GM10266 (cell line): ENCODE data around the gene LRRC1.

Experiments
- DNase-seq: peaks from one replicate; pipeline ENCODE4 v3.0.0; 2012; ENCODE audit errors: extremely low spot score
- TF ChIP-seq, protein P1 (sequence below): IDR thresholded peaks from 2 replicates; pipeline ENCODE4 v1.5.1; 2012; ENCODE audit warnings: mild to moderate bottlenecking, low read depth; ENCODE audit not compliant: control insufficient read depth, insufficient read depth; ENCODE audit errors: missing control alignments

The LRRC1 gene

DNA sequence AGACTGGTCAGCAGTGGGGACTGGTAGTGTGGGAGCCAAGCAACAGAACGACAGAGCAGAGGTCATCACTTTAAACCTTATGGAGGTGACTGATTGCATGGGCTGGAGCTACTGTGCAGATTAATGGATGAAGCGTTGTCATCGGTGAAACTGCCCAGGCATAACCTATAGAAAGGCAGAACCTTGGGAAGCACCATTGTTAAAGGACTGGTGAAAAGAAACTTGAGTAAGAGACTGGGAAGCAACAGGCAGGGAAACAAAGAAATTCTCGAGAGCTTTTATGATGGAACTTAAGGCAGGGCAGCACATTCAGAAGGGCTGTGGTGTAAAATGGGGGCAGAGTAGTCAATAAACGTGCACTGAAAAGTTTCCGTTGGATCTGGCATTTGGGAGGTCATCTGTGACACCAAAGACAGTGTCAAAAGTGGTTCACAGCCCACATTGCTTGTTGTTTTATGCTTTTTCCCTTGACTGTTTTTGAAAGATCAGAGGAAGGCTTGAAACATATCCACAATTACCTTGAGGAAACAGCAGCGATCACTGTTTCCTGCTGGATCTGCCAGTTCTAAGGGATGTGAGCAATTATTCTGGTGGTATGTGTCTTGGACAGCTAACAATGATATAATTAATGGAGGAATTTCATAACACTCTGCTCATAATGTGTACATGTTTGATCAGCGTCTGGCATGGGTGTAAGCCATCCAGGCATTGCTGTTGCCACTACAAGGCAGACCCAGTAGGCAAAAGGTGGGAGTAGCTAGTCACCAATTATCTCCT is 62.7 kb downstream of the LRRC1 start:
- TF ChIP-seq, protein P1, sequence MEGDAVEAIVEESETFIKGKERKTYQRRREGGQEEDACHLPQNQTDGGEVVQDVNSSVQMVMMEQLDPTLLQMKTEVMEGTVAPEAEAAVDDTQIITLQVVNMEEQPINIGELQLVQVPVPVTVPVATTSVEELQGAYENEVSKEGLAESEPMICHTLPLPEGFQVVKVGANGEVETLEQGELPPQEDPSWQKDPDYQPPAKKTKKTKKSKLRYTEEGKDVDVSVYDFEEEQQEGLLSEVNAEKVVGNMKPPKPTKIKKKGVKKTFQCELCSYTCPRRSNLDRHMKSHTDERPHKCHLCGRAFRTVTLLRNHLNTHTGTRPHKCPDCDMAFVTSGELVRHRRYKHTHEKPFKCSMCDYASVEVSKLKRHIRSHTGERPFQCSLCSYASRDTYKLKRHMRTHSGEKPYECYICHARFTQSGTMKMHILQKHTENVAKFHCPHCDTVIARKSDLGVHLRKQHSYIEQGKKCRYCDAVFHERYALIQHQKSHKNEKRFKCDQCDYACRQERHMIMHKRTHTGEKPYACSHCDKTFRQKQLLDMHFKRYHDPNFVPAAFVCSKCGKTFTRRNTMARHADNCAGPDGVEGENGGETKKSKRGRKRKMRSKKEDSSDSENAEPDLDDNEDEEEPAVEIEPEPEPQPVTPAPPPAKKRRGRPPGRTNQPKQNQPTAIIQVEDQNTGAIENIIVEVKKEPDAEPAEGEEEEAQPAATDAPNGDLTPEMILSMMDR = no peak
- no peak for DNase-seq

DNA sequence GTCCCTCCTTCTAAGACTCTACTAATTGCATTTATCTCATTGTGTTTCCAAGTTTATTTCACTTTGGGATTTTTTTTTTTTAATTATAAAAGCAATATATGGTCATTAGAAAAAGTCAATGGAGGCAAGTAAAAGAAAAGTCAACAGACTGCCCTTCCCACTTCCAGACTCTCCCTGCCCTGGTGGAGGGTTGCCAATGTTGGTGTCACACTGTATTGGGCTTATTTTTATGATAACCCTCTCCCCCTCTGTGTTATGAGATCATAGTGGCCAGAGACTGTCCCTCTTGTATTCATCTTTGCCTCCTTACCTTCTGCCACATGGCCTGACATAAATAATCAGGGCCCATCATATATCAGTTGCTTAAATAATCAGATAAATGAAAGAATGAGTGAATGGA is 63.4 kb downstream of the LRRC1 start:
- no peak for DNase-seq
- TF ChIP-seq, protein P1 = no peak

DNA sequence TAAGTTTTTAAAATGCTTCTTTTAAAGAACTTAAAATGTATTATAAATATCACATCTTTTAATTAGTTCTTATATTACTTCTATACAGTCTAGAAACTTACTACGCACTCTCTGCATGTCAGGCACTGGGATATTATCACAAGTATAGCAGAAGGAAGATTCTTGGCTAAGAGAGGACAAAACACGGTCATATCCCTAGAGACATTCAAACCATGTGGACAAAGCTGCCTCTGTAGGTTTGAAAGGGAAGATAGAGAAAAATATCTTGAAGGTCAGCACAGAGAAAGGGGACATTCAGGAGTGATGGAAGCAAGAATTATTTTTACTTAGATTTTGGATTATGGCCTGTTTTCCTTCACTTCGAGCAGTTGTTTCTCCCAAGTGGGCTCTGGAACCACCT is 64.1 kb downstream of the LRRC1 start:
- no peak for DNase-seq
- TF ChIP-seq, protein P1 = no peak

DNA sequence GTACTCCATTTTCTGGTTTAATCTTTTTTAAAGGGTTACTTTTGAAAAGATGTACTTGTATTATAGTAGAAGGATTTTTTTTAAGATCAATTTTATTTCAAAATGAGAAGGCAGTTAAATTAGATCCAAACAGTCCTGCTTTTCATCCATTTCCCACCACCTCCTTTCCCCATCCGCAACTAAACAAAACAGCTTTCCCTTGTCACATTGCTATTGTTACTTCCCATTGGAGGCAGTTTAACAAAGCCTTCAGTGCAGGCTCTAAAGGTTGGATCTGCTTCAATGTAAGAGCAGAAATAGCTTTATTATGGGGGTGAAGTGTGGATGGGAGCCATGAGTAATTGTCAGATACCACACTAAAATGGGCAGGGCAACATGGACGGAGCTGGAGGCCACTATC is 65.7 kb downstream of the LRRC1 start:
- DNase-seq = no peak
- TF ChIP-seq, protein P1 = no peak

DNA sequence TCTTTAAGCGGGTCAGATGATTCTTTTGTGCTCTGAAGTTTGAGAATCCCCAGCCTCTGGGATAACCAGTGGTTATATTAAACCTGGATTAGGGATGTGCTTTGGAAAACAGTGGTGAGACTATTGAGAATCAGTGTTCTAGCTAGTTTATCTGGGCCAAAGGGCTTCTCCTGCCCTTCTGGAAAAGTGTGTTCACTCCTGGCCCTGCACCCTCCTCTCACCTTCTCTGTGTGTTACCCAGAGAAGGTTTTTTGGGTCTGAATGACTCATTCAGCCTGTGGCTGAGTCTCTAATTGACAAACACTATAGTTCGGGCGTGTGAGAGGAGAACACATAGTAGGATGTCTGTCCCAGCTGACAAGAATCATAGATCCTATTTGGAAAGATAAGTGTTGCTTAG is 66.7 kb downstream of the LRRC1 start:
- TF ChIP-seq, protein P1 = no peak
- DNase-seq = no peak

DNA sequence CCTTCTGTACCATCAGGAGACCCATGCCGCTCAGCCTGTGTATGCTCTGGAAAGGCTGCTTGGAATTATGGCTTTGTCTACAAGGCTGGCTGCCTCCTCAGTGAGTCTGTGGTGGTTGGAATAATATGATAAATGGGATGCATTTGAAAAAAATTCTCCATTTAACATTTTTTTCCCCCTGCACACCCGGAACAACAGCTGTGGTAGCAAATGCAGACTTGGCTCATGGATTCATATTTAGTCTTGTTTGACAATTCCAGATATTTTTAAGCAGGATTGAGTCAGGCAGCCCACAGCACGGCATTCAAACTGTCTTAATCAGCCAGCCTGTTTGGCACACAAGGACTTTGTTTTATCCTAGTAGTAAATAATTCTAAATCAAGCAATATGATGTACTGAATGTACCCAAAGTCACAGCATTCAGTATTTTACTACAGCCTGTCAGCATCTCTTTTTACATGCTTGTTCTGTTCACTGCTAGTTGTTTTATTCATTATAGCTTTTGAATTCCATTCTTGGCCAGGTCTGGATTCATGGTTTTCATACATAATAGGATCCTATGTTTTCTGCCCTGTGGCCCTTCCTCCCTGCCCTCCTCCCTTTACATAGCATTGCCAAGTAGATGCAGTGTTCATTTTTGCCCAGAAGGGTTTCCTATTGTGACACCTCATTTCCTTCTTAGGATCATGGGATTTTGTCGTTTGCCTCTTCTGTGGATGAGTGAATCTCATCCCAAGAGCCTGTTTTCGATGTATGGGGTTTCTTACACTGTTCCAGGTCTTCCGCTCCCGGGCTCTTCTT is 68.1 kb downstream of the LRRC1 start:
- no peak for DNase-seq

More for the DNA sequence above, 68.1 kb downstream of the LRRC1 start:
- TF ChIP-seq, protein P1 = no peak
